IPS DF 4.7 (cell line): ENCODE data around the gene TRPM3.
"Not testable (repeated sequence)": the region's sequence is repeated elsewhere in the genome, so short reads cannot be mapped to it uniquely, and the experiment has no call there.

Experiments
- DNase-seq: peaks from one replicate; pipeline ENCODE4 v3.0.0-alpha.2; 2013; ENCODE audit warnings: low spot score; ENCODE audit errors: extremely low read depth

TRPM3 gene

DNA sequence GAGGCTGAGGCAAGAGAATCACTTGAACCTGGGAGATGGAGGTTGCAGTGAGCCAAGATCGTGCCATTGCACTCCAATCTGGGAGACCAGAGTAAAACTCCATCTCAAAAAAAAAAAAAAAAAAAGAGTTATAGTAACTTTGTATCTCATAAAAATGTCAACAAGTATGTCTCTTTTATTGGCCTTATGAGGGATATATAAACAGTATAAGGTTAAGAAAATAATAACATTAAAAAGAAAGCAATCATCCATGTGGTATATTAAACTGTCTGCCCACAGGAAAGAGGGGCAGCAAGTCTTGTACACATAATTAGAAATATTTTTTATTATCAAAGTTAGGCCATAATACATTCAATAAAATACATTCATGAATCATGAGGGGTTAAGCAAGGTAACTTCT, 447.6 kb downstream of the TRPM3 start:
- DNase-seq: no peak

DNA sequence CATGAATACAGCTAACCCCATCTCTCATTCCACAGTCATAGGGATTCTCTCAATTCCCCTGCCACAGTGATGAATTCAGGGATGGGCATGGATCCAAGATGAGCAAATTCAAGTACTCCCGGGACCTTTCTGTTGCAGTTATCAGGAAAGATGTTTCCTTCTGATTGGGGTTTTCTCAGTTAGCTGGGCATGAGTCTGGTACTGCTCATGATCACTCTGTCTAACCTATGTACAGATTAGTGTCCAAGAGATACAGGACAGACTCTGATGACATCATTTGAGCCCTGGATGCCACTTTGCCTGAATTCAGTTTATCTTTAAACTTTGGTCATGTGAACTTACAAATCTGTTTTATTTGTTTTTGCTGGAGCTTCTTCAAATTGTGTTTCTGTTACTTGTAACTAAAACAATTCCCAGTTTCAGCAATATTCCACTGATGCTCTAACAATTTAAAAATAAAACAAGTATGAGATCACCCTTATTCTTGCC, 449.2 kb downstream of the TRPM3 start:
- DNase-seq: no peak

DNA sequence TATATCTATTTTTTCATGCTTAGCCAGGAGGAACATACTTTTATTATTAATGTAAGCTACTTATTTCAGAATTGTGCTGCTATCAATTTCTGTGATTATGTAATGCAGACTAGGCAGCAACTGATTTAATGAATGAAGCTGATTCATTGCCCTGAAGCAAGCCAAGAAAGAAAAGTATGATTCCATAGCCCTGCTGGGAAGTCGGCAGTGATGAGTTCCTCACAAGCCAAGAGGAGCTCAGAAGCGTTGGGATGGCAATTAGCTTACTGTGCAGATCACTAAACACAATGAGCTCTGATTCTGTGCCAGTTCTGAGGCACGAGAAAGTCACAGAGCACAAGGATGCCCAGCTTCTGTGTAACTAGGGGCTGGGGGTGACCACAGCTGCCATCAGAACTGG, 452.7 kb downstream of the TRPM3 start:
- DNase-seq: no peak

DNA sequence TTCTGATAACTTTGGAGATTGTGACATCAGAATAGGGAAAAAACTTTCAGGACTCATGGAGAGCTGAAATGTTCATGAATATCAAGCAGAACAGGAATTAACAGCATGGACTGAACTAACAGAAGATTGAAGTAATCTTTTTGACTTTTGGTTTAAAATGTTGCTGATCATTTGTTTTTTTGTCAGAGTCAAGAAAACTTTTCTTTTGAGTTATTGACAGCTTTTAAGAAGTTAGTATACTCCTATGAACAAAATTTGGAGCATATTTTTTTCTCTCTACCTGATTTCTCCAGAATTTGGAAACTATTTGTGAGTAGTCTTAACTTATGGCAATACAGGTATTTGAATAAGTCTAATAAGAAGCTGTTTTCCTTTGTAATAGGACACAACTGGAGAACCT, 462.7 kb downstream of the TRPM3 start:
- no peak for DNase-seq

DNA sequence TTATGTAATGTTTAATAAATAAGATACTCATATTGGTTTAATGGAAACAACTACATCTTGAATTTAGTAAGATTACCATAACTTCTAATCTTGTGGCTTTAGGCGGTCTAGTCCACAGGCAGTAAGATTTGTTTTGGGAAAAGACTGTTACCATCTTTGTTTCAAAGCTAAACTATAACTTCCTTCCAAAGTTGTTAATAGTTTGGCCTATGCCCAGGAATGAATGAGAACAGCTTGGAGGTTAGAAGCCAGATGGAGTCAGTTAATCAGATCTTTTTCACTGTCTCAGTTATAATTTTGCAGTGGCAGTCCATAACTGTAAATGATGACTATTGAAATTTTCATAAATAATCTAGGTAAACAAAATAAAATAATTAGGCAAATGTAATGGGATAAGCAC, 465.1 kb downstream of the TRPM3 start:
- DNase-seq: no peak

DNA sequence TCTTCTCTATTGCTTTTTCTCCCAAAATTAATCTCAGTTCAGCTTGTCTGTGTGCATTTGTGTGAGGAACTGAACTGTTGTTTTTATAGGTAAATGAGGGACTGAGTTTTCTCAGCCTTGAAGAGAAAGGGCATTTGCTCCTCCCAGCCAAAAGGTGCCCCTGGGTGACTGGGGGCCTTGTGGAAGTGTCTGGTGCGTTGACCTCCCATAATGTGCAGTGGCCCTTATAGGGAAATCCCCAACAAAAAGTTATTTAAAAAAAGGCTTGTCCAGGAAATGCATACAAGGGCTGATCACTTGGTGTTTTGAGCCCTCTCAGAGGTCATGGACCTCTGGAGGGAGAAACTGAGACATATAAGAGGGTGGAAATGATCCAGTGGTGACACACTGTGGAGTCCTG, 467.3 kb downstream of the TRPM3 start:
- DNase-seq: no peak

DNA sequence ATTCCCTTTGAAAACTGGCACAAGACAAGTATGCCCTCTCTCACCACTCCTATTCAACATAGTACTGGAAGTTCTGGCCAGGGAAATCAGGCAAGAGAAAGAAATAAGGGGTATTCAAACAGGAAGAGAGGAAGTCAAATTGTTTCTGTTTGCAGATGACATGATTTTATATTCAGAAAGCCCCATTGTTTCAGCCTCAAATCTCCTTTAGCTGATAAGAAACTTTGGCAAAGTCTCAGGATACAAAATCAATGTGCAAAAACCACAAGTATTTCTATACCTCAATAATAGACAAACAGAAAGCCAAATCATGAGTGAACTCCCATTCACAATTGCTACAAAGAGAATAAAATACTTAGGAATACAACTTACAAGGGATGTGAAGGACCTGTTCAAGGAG, 476.8 kb downstream of the TRPM3 start:
- not testable (repeated sequence) for DNase-seq

DNA sequence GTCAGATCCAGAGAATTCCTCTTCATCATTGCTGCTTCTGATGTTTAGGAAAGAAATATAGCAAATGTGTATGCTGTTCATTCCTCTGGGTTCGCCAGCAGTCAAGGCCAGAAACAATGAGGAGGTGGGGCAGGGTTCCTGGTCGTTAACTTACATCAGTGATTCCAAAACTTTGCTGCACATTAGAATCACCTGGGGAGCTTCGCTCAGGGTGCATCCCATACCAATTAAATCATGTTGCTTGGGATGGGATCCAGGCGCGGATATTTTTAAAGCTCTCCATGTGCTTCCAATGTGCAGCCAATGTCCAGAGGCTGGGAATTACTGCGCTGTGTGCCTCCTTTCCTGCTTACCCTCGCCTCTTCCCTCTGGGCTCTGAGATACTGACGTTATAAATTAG, 479.1 kb downstream of the TRPM3 start:
- no peak for DNase-seq

DNA sequence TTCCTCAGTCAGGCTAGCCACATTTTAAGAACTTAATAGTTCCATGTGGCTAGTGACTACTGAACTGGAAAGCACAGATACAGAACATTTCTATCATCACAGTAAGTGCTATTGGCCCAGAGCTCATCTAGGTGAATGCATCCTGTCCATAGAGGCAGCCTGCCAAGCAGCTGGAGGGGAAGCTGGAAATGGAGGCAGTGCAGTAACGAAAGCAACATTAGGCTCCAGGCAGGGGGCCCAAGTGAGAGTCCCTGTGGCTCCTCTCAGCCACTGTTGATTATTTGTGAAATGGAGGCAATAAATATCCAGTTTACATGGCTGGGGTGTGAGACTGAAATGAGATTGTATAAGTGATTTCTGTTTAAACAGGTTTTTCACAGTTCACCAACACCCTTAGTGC, 479.8 kb downstream of the TRPM3 start:
- DNase-seq: no peak

DNA sequence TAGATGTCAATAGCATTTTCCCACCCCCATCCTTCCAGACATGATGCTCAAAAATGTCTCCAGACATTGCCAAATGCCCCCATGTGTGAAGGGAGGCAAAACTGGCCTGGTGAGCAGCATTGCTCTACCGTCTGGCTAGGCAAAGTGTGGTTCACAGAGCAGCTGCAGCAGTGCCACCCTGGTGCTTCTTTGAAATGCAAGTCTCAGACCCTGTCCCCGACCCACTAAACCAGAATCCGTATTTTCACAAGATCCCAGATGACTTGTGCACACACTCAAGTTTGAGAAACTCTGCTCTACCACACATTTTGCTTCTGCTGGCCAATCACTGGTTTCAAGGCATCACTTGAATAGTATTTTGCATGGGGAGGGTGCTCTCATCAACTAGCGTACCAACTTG, 480.4 kb downstream of the TRPM3 start:
- no peak for DNase-seq

DNA sequence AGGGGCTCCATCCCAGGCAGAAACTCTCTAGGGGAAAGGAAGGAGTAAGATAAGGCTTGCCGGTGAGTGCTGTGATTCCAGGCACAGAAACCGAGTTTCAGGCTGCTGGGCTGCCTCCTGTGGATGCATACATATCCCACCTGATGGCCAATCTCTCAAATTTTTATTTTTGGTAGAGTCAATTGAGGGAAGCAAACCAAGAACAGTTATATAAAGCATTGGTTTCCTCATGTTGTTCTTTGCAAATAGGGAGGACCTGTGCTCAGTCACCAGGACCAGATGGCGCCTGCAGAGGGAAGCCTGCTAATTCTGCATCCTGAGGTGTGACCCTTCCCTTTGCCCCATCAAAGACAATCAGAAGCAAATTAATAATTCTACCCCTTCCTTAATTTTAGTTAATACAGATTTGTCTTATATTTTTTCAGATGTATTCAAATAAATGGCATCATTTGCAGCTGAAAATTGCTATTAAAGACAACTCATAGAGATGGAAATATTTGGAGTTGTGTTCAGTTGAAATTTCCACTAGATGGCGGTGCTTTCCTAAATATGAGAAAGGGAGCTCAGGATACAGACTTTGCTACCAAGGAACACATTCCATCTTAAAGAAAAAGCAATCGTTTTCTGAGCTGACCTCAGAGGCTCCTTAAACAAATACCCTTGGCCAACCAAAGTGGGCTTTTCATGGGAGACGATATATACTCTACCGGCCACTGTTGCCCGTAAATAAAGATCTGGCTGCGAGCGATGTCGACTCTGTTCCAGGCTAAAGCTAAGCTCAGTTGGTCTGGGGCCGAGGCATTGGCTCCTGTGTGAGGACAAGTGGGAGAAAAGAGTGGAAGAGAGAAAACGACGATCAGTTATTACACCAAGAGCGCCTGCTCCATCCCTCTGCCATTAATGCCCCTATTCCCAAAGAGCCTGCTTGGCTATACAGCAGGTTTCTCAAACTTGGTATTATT, 481.3 kb downstream of the TRPM3 start:
- DNase-seq: no peak

DNA sequence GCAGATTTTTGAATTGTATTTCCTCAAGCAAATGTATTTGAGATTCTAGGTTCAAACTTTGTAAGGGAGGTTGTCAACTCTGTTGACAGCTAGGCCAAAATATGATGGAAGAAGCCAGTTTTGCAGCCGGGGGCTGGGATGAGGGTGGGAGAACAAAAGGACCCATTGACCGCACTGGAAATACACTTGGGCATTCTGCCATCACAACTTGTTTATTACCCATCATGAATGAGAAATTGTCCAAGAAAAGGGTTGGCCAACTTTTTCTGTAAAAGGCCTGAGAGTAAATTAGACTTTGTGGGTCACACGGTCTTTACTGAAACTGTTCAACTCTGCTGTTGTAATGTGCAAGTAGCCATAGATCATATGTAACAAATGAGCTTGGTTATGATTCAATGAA, 485.6 kb downstream of the TRPM3 start:
- no peak for DNase-seq

DNA sequence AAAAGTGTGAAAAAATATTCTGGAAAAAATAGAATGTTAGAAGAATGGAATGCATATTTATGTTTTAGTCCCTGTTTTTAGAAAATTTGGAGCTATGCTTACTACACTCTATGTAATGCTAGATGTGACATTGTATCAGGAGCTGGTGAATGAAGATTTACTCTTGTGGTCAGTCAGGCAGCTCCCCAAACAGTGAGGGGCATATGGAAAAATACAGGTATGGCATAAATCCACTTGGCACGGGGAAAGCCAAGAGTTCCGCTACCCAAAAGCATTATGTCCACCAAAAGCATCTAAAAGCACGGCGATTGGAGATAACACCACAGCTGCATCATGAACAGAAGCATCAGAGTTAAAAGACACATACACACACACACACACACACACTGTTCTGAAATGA, 486.7 kb downstream of the TRPM3 start:
- DNase-seq: no peak

DNA sequence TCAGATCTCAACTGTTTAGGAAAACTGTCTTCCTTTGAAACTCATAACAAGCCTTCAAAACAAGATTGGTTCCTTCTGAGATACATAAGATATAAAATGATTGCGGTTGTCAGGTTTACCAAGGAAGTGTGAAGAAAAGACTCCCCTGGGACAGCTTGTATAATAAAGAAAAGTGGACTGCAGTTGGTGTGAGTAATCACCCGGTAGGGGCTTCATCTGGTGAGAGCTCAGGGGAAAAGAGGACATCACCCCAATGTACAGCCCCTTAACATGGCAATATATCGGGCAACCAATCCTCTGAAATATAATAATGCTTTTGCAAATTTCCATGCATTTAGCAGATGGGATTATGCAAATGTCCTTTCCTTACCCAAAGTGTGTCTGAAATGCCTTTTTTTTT, 490.4 kb downstream of the TRPM3 start:
- DNase-seq: no peak

DNA sequence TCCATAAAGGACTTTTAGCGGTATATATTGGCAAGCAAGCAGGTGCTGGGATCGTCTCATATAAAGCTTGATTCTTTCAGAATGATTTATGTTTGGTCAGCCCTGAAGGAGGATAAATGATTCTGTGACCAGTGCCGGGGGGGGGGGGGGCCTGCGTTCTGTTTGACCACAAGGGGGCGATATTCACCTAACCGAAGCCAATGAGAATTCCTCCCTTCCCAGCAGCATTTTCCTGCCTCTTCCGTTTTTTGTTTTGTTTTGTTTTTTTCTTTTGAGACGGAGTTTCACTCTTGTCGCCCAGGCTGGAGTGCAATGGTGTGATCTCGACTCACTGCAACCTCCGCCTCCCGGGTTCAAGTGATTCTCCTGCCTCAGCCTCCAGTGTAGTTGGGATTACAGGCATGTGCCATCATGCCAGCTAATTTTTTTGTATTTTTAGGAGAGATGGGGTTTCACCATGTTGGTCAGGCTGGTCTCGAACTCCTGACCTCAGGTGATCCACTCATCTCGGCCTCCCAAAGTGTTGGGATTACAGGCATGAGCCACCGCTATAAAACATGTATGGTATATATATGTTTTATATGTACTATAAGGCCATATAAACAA, 492.2 kb downstream of the TRPM3 start:
- DNase-seq: not testable (repeated sequence)

DNA sequence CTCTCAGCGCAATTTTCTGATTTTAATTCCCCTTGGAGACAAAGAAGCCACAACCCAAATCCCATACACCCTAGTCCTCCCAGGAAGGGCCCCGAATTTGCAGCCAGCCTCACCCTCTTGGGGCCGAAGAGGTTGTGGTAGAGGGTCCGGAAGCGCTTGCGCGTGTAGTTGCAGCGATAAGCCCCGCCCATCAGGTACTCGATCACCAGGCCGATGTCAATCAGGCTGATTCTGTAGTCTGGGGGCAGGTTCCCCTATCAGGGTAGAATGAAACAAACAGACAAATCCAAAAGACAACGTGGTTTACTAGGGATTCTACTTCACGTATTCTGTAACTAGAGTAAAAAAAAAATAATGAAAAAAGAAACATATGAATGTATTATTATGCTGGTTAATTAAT, 496.3 kb downstream of the TRPM3 start:
- DNase-seq: no peak

DNA sequence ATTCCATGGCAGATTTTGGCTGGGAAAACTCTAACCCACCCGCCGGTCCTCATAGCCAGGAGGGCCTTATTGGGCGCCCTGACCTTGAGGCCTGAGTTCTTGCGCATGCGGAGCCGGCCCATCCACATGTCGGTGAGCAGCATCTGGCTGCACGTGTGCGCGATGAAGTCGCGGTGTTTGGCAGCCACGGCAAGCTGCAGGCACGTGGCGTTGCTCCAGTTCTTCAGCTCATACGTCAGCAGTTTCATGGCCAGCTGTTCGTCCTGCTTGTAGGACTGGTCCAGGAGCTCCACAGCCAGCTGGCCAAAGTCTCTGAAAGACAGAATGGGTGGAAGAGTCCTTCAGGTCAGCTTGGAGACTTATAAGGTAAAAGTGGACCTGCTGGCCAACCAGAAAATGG, 502.6 kb downstream of the TRPM3 start:
- no peak for DNase-seq

DNA sequence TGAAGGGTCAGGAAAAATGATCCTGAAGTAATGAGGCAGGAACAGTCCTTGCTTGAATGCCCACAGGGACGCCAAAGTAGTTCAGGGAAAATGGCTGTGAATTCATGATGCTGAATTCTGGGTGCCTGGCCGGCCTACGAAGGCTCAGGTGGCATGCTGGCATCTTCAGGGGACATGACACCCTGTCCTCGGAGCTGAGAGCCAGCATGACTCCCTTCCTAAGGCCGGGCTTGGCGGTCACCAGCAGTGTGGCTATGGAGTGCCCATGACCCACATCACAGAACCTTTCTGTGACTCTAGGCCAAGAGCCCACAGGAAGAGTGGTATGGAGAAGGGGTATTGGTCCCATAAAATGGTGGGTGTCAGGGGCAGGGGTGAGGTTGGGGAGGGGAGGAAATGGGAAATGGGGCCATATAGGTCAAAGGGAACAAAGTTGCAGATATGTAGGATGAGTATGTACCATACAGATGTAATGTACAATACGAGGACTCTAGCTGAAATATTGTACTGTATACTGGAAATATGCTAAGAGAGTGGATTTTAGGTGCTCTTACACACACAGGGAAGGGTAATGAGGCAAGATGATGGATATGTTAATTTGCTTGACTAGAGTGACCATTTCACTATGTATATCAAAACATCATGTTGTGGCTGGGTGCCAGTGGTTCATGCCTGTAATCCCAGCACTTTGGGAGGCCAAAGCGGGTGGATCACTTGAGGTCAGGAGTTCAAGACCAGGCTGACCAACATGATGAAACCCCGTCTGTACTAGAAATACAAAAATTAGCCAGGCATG, 504.2 kb downstream of the TRPM3 start:
- DNase-seq: no peak

DNA sequence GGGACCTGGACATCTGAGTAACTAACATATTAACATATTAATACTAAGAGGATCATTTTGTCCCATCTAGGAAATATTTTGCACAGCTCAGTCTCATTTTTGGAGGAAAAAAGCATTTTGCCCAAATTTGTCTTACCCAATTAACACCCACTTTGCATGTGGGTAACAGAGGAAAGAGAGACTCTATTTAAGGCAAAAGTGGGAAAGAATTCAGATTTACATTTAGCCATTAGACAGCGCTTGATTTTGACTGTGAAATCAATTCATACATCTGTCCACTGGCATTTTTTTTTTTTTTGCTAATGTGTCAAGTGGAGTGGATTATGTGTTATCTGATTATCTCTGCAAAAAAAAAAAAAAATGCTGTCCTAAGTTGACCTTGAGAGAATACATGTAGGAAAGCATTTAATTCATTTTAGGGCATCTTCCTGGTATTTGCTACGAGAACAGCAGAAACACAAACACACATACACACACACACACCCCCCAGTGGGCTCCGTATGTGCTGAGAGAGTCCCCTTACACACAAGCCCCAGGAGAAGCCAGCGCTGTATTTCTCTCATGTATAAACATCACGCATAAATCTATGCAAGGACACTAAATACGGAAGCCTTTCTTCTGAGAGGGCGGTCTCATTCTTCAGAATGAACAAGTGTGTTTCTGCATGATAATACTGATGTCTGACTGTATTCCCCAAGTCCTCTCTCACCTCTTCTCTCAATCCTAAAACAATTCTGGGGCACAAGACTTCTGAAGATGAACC, 505.0 kb downstream of the TRPM3 start:
- no peak for DNase-seq

DNA sequence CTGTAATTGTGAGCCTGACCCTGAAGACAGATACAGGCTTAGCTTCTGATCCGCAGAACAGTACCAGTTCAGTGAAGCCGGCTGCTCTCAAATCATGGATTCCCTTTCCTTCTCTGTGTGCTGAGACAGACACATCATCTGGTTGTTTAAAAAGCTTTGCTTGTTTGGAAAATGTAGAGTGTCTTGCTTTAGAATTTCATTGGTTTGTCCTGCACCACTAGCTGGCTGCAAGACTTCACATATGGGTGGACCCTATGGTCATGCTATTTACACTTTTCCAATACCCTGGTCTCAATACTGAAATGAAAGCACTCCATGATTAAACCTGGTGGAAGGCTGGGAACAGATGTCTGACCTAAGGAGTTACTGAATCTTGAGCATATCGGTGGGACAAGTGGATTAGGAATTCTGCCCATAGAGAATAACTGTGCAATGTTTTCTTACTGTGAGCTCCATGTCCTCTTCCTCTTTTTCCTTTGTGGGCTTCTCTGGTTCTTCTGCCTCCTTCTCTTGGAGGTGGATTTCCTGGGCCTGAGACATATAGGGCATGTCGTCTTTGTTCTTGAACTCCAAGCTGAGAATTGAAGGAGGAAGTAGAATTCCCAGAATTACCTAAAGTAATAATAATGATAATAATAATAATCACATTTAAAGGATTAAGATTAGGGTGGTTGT, 505.8 kb downstream of the TRPM3 start:
- no peak for DNase-seq
